Effector memory CD8-positive, alpha-beta T cell (primary cell): ENCODE measurements around the gene PAFAH2.
"Not testable (repeated sequence)": the region's sequence is repeated elsewhere in the genome, so short reads cannot be mapped to it uniquely, and the experiment has no call there.

Experiments used
- ATAC-seq: fragments of 150-1000 bp; cut with Tn5 transposase; replicated peaks from 2 replicates; pipeline ENCODE4 v1.10.0; 2021; ENCODE audit warnings: mild to moderate bottlenecking, moderate library complexity
- DNase-seq, 3 experiments: peaks; one replicate each; pipeline ENCODE4 v3.0.0; 2021
- H3K27ac Mint-ChIP-seq, 2 donors: one replicate each; pipeline ENCODE4 v1.8.0; 2022; ENCODE audit warnings: mild to moderate bottlenecking in 2 of 2, mixed read lengths in 2 of 2, moderate library complexity in 2 of 2
- H3K27me3 Mint-ChIP-seq, 2 donors: one replicate each; pipeline ENCODE4 v1.8.0; 2022; ENCODE audit warnings: mixed read lengths in 2 of 2
- H3K36me3 Mint-ChIP-seq: one replicate; pipeline ENCODE4 v1.8.0; 2022; ENCODE audit warnings: mild to moderate bottlenecking, moderate library complexity, mixed read lengths; ENCODE audit not compliant: insufficient read depth
- H3K4me1 Mint-ChIP-seq, 2 donors: one replicate each; pipeline ENCODE4 v1.8.0; 2022; ENCODE audit warnings: low read depth in 2 of 2, mixed read lengths in 2 of 2
- H3K4me3 Mint-ChIP-seq, 2 donors: one replicate each; pipeline ENCODE4 v1.8.0; 2022; ENCODE audit warnings: mild to moderate bottlenecking in 2 of 2, mixed read lengths in 2 of 2, moderate library complexity in 2 of 2
- H3K9me3 Mint-ChIP-seq, 2 donors: one replicate each; pipeline ENCODE4 v1.8.0; 2022; ENCODE audit warnings: mixed read lengths in 2 of 2

PAFAH2 gene

GRCh38 chr1:25992689-25993171 is 5.1 kb downstream of the PAFAH2 start:
- Mint-ChIP-seq H3K9me3 (no peaks in the 10 kb centered on the region), H3K27me3 (no peaks in the 10 kb centered on the region), H3K4me1 (peaks cover 53 to 67% of the 10 kb centered on the region in 2 donors), H3K36me3 (peaks cover 26% of the 10 kb centered on the region), H3K27ac (peak overlapping the region; percentile 51 to 96), H3K4me3 (peak overlapping the region in 1 of 2 donors; percentile 22)
- ATAC-seq (no peak), DNase-seq (no peak)

GRCh38 chr1:25991937-25992688 is 5.8 kb downstream of the PAFAH2 start:
- H3K4me3 Mint-ChIP-seq: peak overlapping the region in 1 of 2 donors; percentile 9
- H3K4me1 Mint-ChIP-seq: peaks cover 50 to 67% of the 10 kb centered on the region in 2 donors
- no peaks in the 10 kb centered on the region for H3K27me3 Mint-ChIP-seq
- peak overlapping the region; percentile 51 to 96 for H3K27ac Mint-ChIP-seq
- peaks cover 26% of the 10 kb centered on the region for H3K36me3 Mint-ChIP-seq
- DNase-seq: no peak
- ATAC-seq: no peak
- no peaks in the 10 kb centered on the region for H3K9me3 Mint-ChIP-seq

GRCh38 chr1:25990702-25991395 is 7.0 kb downstream of the PAFAH2 start:
- H3K36me3 Mint-ChIP-seq: peaks cover 27% of the 10 kb centered on the region
- H3K27me3 Mint-ChIP-seq: no peaks in the 10 kb centered on the region
- H3K27ac Mint-ChIP-seq: peak overlapping the region; percentile 95 to 96
- ATAC-seq: peak; percentile 97
- peaks cover 50 to 67% of the 10 kb centered on the region in 2 donors for H3K4me1 Mint-ChIP-seq
- H3K9me3 Mint-ChIP-seq: no peaks in the 10 kb centered on the region
- H3K4me3 Mint-ChIP-seq: peak overlapping the region; percentile 75 to 89
- peak; percentile 50 to 51 (median 51) for DNase-seq

- peak overlapping the region; percentile 75 to 89 for H3K4me3 Mint-ChIP-seq
- DNase-seq (no peak), ATAC-seq (no peak)
- peaks cover 55 to 68% of the 10 kb centered on the region in 2 donors for H3K4me1 Mint-ChIP-seq
- no peaks in the 10 kb centered on the region for H3K9me3 Mint-ChIP-seq
- no peaks in the 10 kb centered on the region for H3K27me3 Mint-ChIP-seq
- peak overlapping the region; percentile 95 to 96 for H3K27ac Mint-ChIP-seq
- peaks cover 33% of the 10 kb centered on the region for H3K36me3 Mint-ChIP-seq
Measured at GRCh38 chr1:25990251-25990650, 7.6 kb downstream of the PAFAH2 start.

GRCh38 chr1:25989440-25990234 is 8.2 kb downstream of the PAFAH2 start:
- H3K4me1 Mint-ChIP-seq: peaks cover 56 to 68% of the 10 kb centered on the region in 2 donors
- H3K36me3 Mint-ChIP-seq: peaks cover 39% of the 10 kb centered on the region
- ATAC-seq (no peak), DNase-seq (no peak)
- no peaks in the 10 kb centered on the region for H3K9me3 Mint-ChIP-seq
- peak overlapping the region; percentile 95 to 96 for H3K27ac Mint-ChIP-seq
- peak overlapping the region; percentile 75 to 89 for H3K4me3 Mint-ChIP-seq
- H3K27me3 Mint-ChIP-seq: no peaks in the 10 kb centered on the region

- peaks cover 56% of the 10 kb centered on the region for H3K36me3 Mint-ChIP-seq
- H3K27me3 Mint-ChIP-seq: no peaks in the 10 kb centered on the region
- H3K4me1 Mint-ChIP-seq: peaks cover 51 to 65% of the 10 kb centered on the region in 2 donors
- DNase-seq: no peak
- H3K9me3 Mint-ChIP-seq: no peaks in the 10 kb centered on the region
- peak overlapping the region; percentile 75 to 89 for H3K4me3 Mint-ChIP-seq
- no peak for ATAC-seq
- H3K27ac Mint-ChIP-seq: peak overlapping the region; percentile 81 to 95
Measured at GRCh38 chr1:25987951-25988350, 9.9 kb downstream of the PAFAH2 start.

- H3K4me3 Mint-ChIP-seq, DNase-seq, H3K9me3 Mint-ChIP-seq, H3K27ac Mint-ChIP-seq, ATAC-seq, H3K27me3 Mint-ChIP-seq: not testable (repeated sequence)
- peaks cover 68% of the 10 kb centered on the region for H3K36me3 Mint-ChIP-seq
- H3K4me1 Mint-ChIP-seq: peaks cover 44 to 57% of the 10 kb centered on the region in 2 donors
Measured at GRCh38 chr1:25986773-25987172, 11.1 kb downstream of the PAFAH2 start.

GRCh38 chr1:25985670-25986069 is 12.2 kb downstream of the PAFAH2 start:
- H3K27me3 Mint-ChIP-seq: no peaks in the 10 kb centered on the region
- H3K4me3 Mint-ChIP-seq: peak overlapping the region; percentile 9 to 24
- H3K36me3 Mint-ChIP-seq: peaks cover 78% of the 10 kb centered on the region
- H3K27ac Mint-ChIP-seq: peak overlapping the region; percentile 79 to 82
- DNase-seq (no peak), ATAC-seq (no peak)
- H3K9me3 Mint-ChIP-seq: no peaks in the 10 kb centered on the region
- peaks cover 37 to 52% of the 10 kb centered on the region in 2 donors for H3K4me1 Mint-ChIP-seq

GRCh38 chr1:25985171-25985570 is 12.7 kb downstream of the PAFAH2 start:
- H3K27me3 Mint-ChIP-seq: no peaks in the 10 kb centered on the region
- H3K4me1 Mint-ChIP-seq: peaks cover 34 to 48% of the 10 kb centered on the region in 2 donors
- no peak overlapping the region for H3K4me3 Mint-ChIP-seq
- DNase-seq (no peak), ATAC-seq (no peak)
- H3K9me3 Mint-ChIP-seq: no peaks in the 10 kb centered on the region
- peaks cover 78% of the 10 kb centered on the region for H3K36me3 Mint-ChIP-seq
- peak overlapping the region; percentile 49 to 82 for H3K27ac Mint-ChIP-seq

- no peak for DNase-seq
- H3K4me3 Mint-ChIP-seq: no peak overlapping the region
- H3K9me3 Mint-ChIP-seq: no peaks in the 10 kb centered on the region
- no peak overlapping the region for H3K27ac Mint-ChIP-seq
- peaks cover 7 to 12% of the 10 kb centered on the region in 2 donors for H3K4me1 Mint-ChIP-seq
- peaks cover 91% of the 10 kb centered on the region for H3K36me3 Mint-ChIP-seq
- H3K27me3 Mint-ChIP-seq: no peaks in the 10 kb centered on the region
- no peak for ATAC-seq
Measured at GRCh38 chr1:25979210-25979609, 18.7 kb downstream of the PAFAH2 start.

GRCh38 chr1:25978403-25978802 is 19.5 kb downstream of the PAFAH2 start:
- ATAC-seq (no peak), DNase-seq (no peak)
- peak overlapping the region in 1 of 2 donors; percentile 5 for H3K27ac Mint-ChIP-seq
- no peak overlapping the region for H3K4me3 Mint-ChIP-seq
- H3K4me1 Mint-ChIP-seq: peaks cover 7 to 11% of the 10 kb centered on the region in 2 donors
- no peaks in the 10 kb centered on the region for H3K27me3 Mint-ChIP-seq
- H3K36me3 Mint-ChIP-seq: peaks cover 88% of the 10 kb centered on the region
- H3K9me3 Mint-ChIP-seq: no peaks in the 10 kb centered on the region

GRCh38 chr1:25977801-25978200 is 20.1 kb downstream of the PAFAH2 start:
- no peaks in the 10 kb centered on the region for H3K9me3 Mint-ChIP-seq
- H3K4me3 Mint-ChIP-seq: no peak overlapping the region
- peaks cover 86% of the 10 kb centered on the region for H3K36me3 Mint-ChIP-seq
- peaks cover 7 to 13% of the 10 kb centered on the region in 2 donors for H3K4me1 Mint-ChIP-seq
- DNase-seq (no peak), ATAC-seq (no peak)
- peak overlapping the region in 1 of 2 donors; percentile 5 for H3K27ac Mint-ChIP-seq
- H3K27me3 Mint-ChIP-seq: no peaks in the 10 kb centered on the region
